Ishikawa (cell line): ENCODE measurements around the gene NFYC.

ENCODE experiments used
- CEBPB ChIP-seq: IDR thresholded peaks from 2 replicates; pipeline ENCODE4 v1.6.1; 2012
- CREB1 ChIP-seq: IDR thresholded peaks from 2 replicates; pipeline ENCODE4 v1.6.1; 2012; ENCODE audit warnings: low read depth
- EGR1 ChIP-seq: IDR thresholded peaks from 2 replicates; pipeline ENCODE4 v1.6.1; 2012
- EP300 ChIP-seq: IDR thresholded peaks from 2 replicates; pipeline ENCODE4 v1.6.1; 2012; ENCODE audit warnings: borderline replicate concordance
- FOXM1 ChIP-seq: IDR thresholded peaks from 2 replicates; pipeline ENCODE4 v1.6.1; 2012; ENCODE audit warnings: low read depth, borderline replicate concordance
- NFIC ChIP-seq: IDR thresholded peaks from 2 replicates; pipeline ENCODE4 v1.6.1; 2012
- RAD21 ChIP-seq: IDR thresholded peaks from 2 replicates; pipeline ENCODE4 v1.6.1; 2012; ENCODE audit warnings: low read depth
- TAF1 ChIP-seq: IDR thresholded peaks from 2 replicates; pipeline ENCODE4 v1.6.1; 2012; ENCODE audit warnings: low read depth, mild to moderate bottlenecking
- TCF12 ChIP-seq: IDR thresholded peaks from 2 replicates; pipeline ENCODE4 v1.6.1; 2012; ENCODE audit warnings: low read depth
- TEAD4 ChIP-seq: IDR thresholded peaks from 2 replicates; pipeline ENCODE4 v1.6.1; 2012
- YY1 ChIP-seq: IDR thresholded peaks from 2 replicates; pipeline ENCODE4 v1.6.1; 2012; ENCODE audit warnings: low read depth
- ZBTB7A ChIP-seq: IDR thresholded peaks from 2 replicates; pipeline ENCODE4 v1.6.1; 2012; ENCODE audit warnings: low read depth
- TF ChIP-seq, protein P1 (sequence below): IDR thresholded peaks from 2 replicates; pipeline ENCODE4 v1.6.1; 2012
- TF ChIP-seq, protein P2 (sequence below): IDR thresholded peaks from 2 replicates; pipeline ENCODE4 v1.6.1; 2012; ENCODE audit warnings: low read depth, mild to moderate bottlenecking
- TF ChIP-seq, protein P3 (sequence below): IDR thresholded peaks from 2 replicates; pipeline ENCODE4 v1.6.1; 2012

NFYC gene

DNA sequence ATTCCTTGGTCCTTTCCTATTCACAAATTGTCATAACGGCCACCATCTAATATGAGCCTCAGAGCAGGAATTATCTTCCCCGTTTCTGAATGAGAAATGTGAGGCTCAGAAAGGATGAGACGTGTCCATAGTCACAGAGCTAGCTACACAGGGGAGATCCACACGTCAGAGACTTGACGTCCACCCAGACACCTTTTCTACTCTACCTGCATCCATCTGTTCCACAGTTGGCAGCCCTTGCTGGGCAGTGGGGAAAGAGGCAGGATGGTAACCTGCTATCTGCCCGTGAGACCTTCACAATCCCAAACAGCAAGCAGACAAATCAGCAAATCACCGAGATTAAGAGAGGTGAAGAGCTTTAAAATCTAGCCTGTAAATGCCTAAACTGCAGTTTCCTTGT lies 34.5 kb upstream of the NFYC start:
- TF ChIP-seq, protein P1, sequence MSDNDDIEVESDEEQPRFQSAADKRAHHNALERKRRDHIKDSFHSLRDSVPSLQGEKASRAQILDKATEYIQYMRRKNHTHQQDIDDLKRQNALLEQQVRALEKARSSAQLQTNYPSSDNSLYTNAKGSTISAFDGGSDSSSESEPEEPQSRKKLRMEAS, result no peak
- TF ChIP-seq EP300 (no peak), ZBTB7A (no peak), EGR1 (no peak), TAF1 (no peak), FOXM1 (no peak), TCF12 (no peak), CREB1 (no peak), YY1 (no peak), TEAD4 (no peak), NFIC (no peak), RAD21 (no peak), CEBPB (no peak)
- TF ChIP-seq, protein P2, sequence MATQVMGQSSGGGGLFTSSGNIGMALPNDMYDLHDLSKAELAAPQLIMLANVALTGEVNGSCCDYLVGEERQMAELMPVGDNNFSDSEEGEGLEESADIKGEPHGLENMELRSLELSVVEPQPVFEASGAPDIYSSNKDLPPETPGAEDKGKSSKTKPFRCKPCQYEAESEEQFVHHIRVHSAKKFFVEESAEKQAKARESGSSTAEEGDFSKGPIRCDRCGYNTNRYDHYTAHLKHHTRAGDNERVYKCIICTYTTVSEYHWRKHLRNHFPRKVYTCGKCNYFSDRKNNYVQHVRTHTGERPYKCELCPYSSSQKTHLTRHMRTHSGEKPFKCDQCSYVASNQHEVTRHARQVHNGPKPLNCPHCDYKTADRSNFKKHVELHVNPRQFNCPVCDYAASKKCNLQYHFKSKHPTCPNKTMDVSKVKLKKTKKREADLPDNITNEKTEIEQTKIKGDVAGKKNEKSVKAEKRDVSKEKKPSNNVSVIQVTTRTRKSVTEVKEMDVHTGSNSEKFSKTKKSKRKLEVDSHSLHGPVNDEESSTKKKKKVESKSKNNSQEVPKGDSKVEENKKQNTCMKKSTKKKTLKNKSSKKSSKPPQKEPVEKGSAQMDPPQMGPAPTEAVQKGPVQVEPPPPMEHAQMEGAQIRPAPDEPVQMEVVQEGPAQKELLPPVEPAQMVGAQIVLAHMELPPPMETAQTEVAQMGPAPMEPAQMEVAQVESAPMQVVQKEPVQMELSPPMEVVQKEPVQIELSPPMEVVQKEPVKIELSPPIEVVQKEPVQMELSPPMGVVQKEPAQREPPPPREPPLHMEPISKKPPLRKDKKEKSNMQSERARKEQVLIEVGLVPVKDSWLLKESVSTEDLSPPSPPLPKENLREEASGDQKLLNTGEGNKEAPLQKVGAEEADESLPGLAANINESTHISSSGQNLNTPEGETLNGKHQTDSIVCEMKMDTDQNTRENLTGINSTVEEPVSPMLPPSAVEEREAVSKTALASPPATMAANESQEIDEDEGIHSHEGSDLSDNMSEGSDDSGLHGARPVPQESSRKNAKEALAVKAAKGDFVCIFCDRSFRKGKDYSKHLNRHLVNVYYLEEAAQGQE, result no peak
- TF ChIP-seq, protein P3, sequence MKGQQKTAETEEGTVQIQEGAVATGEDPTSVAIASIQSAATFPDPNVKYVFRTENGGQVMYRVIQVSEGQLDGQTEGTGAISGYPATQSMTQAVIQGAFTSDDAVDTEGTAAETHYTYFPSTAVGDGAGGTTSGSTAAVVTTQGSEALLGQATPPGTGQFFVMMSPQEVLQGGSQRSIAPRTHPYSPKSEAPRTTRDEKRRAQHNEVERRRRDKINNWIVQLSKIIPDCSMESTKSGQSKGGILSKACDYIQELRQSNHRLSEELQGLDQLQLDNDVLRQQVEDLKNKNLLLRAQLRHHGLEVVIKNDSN, result no peak

DNA sequence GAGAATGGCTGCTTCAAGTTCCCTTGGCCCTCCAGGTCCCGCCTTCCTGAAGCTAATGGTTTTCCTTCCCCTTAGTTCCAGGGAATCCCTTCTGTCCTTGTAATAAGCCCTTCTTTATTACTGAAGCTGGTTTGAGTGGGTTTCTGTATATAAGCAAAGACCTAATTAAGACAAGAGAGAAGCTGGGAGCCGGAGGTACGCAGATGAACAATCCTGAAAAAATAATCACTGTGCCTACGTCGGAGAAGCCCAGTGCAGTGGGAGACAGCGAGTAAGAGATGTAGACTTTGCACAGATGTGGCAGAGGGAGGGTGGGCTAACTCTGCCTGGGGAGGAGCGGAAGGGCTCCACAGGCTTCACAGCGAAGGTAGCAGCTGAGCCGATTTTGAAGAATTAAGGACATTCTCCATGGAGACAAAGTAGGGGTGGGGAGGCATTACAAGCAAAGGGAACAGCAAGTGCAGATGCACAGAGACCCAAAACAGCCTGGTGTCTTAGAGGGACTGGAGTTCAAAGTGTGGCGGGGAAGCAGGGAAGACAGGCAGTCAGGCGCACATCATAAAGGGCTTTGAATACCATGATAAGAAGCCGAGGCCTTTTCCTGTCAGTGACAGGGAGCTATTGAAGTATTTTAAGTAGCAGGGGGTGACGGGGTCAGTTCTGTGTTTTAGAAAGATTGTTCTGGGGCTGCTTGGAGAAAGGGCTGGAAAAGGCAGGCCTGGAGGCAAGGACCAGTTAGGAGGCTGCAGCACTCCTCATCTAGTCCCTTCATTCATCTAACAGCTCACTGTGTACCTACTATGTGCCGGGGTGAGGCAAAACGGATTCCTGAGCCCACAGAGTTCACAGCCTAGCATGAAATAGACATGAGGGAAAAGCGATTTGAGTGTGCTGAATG lies 32.5 kb upstream of the NFYC start:
- TF ChIP-seq TAF1 (no peak), TCF12 (no peak), EGR1 (no peak), CREB1 (no peak), FOXM1 (no peak), TEAD4 (no peak), ZBTB7A (no peak), EP300 (no peak), NFIC (no peak), YY1 (no peak), RAD21 (no peak), CEBPB (no peak)
- TF ChIP-seq, protein P2, result no peak
- TF ChIP-seq, protein P1, result no peak
- TF ChIP-seq, protein P3, result no peak

DNA sequence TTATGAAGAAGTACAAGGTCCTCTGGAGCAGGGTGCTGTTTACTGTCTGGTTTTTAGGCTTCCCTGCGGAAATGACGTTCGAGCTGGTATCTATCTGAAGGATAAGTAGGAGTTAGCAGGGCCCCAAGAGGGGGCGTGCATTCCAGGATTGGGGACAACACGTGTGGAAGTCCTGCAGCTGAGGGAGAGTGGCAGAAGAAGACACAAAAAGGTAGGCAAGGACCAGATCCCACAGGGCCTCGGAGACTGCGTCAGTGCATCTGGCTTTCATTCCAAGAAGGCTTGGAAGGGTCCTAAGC lies 31.9 kb upstream of the NFYC start:
- TF ChIP-seq EP300 (no peak), TCF12 (no peak)
- TF ChIP-seq, protein P3, result no peak

DNA sequence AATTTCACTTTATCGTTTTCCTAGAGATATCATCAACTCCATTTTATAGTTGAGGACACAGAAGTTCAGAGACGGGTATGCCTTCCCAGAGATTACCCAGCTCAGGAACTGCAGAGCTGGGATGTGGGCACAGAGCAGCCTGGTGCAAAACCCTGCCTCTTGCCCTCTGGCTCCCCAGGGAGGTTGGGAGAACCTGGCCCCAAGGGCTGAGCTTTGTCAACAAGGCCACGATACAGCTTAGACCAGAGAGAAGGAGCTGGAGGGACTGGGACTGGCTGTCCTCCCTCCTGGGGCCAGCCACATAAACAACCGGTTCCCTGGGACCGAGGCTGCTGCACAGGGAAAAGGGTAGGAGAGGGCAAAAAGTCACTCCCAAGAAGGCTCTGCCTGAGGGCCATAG lies 29.8 kb upstream of the NFYC start:
- no peak for TF ChIP-seq TAF1
- no peak for TF ChIP-seq ZBTB7A
- TF ChIP-seq EP300, result no peak
- TF ChIP-seq TEAD4, result no peak
- TF ChIP-seq TCF12, result no peak
- TF ChIP-seq, protein P2, result no peak
- TF ChIP-seq YY1, result no peak
- TF ChIP-seq FOXM1, result no peak
- no peak for TF ChIP-seq EGR1
- TF ChIP-seq, protein P3, result no peak
- TF ChIP-seq CEBPB, result no peak
- TF ChIP-seq, protein P1, result no peak
- no peak for TF ChIP-seq NFIC
- no peak for TF ChIP-seq RAD21
